Keratinocyte (primary cell): ENCODE results near the gene SCRT2.

Experiments
- EZH2 ChIP-seq: IDR thresholded peaks from one replicate; pipeline ENCODE4 v1.6.1; 2012; ENCODE audit warnings: inconsistent platforms, mild to moderate bottlenecking, low read length, moderate library complexity
- TF ChIP-seq, protein P1 (sequence below), 3 experiments: IDR thresholded peaks in 1 of 3; conservative IDR thresholded peaks in 1 of 3; optimal IDR thresholded peaks in 1 of 3; 2 replicates in 2 of 3; 3 replicates in 1 of 3; pipeline versions ENCODE3 to v1.5.1; 2011; ENCODE audit warnings: low read length in 3 of 3, mild to moderate bottlenecking in 3 of 3, moderate library complexity in 2 of 3, control low read depth in 1 of 3, inconsistent platforms in 1 of 3; ENCODE audit not compliant: insufficient read depth in 2 of 3; ENCODE audit errors: extremely low read depth in 1 of 3

DNA sequence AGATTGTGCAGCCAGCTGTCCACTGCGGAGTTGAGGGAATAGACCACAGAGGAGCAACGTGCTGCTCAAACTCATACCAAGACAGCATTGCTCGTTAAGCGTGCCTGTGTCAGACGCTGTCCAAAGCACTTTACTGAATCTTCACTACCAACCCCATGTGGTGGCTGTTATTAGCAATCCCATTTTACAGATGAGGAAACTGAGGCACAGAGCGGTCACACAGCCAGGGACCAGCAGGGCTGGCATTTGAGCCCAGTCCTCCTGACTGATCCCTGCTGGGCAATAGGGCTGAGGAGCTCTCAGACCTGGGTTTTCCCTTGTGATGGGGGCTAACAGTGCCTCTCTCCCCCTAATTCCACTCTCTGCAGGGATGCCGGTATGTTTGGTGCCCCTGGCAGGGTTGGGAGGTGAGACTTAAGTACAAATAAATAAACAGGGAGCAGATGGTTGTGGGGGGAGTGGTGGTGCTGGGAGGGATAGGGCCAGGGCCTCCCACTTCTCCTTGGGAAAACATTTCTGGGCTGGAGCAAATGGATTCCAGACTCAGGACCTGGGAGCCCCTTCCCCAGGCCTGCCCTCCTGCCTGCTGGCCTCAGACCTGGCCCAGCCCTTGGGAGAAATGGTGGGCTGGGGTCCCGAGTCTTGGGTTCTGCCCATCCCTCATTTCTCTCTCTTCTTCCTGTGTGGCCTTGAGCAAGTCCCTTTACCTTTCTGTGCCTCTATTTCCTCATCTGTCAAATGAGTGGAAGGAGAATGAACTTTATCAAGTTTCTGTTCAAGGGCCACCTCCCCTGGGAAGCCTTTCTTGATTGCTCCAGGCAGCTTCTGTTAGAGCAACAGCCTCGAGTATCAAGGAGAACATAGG is 40.3 kb downstream of the SCRT2 start:
- TF ChIP-seq, protein P1, sequence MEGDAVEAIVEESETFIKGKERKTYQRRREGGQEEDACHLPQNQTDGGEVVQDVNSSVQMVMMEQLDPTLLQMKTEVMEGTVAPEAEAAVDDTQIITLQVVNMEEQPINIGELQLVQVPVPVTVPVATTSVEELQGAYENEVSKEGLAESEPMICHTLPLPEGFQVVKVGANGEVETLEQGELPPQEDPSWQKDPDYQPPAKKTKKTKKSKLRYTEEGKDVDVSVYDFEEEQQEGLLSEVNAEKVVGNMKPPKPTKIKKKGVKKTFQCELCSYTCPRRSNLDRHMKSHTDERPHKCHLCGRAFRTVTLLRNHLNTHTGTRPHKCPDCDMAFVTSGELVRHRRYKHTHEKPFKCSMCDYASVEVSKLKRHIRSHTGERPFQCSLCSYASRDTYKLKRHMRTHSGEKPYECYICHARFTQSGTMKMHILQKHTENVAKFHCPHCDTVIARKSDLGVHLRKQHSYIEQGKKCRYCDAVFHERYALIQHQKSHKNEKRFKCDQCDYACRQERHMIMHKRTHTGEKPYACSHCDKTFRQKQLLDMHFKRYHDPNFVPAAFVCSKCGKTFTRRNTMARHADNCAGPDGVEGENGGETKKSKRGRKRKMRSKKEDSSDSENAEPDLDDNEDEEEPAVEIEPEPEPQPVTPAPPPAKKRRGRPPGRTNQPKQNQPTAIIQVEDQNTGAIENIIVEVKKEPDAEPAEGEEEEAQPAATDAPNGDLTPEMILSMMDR (optimal IDR thresholded peaks at IDR 0.05 in 1 of 3, IDR thresholded peaks at IDR 0.05 in 1 of 3, conservative IDR thresholded peaks at IDR 0.05 in 1 of 3; ENCODE audit: extremely low read depth in 1 of 3, insufficient read depth in 2 of 3, low read length in 3 of 3) = no peak
- no peak for TF ChIP-seq EZH2
